ENCODE results near the gene NCOA1. TPM values are rescaled to one million over a fixed set of nuclear protein-coding genes. Genes with fewer than 3 reads are reported as not detected.

The NCOA1 gene
- total RNA-seq, 1 donor from 2014 or later = 46.9 TPM

DNA sequence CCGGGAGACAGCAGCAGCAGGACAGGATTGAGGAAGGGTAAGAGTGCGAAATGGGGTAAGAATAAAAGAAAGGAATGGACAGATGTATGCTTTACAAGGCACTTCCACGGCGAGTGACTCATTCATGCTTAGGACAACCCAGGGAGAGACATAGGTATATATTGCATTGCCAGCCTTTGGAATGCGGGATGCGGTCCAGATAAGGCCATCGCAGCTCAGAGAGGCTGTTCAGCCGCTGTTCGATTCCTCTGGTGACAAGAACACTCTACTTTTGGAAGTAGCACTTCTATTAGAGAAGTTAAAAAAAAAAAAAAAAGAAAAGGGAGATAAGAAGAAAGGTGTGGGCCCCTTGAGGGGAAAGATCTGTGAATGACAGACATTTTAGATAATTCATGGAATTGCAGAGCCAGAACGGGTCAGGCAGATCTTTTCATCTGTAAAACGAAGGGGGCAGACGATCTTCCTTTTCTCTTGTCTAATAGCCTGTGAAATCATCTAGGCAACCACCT, 819 bp upstream of the NCOA1 start:
- intact Hi-C loops (cut with DNase I) = no loop called here
- no peaks in the 10 kb centered on the region for H3K36me3 ChIP-seq
- ATAC-seq = peak; percentile 1
- peaks cover 27% of the 10 kb centered on the region for H3K4me1 ChIP-seq
- H3K4me3 ChIP-seq = peak overlapping the region; percentile 58
- H3K27me3 ChIP-seq = no peaks in the 10 kb centered on the region
- no peak for TF ChIP-seq CTCF (IDR thresholded peaks at IDR 0.05)
- DNase-seq = no peak
- peak overlapping the region; percentile 93 for H3K27ac ChIP-seq
- no peaks in the 10 kb centered on the region for H3K9me3 ChIP-seq

DNA sequence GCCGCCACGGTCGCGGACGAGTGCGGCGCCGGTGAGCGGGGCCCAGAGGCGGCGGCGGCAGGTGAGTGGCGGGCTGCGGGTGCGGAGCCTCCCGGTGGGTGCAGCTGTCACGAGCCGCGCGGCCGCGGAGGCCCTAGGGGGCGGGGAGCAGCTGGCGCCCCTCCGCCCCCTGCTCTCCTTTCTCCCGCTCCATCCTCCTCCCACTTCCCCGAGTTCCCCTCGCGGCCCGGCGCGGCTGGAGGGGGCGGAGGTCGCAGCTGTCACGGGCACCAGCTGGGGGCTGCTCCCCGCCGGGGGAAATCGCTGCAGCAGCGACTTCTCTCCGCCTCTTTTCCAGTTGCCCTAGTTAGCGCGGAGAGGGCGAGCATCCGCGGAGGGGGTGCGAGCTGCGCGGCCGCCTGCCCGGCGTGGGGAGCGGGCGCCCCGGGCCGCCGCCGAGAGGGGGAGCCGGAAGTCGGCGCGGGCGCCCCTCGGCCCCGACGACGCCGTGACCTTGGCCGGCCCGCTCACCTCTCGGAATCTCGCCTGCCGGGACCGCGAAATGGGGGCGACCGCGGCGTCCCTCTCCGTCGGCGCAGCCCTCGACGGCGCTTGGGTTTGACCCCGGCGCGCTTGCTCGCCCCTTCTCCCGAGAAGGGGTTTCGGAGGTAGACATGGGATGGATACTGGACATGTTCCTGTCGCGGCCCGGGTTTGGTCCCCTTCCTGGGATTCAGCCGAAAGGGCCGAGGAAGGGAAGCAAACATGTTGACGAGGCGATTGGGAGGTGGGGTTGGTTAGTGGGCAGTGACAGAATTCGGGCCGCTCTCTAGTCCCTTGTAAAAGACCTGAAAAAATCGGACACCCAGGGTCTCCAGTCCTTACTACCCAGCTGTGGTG, 727 bp downstream of the NCOA1 start:
- intact Hi-C loops (cut with DNase I) = no loop called here
- TF ChIP-seq CTCF (IDR thresholded peaks at IDR 0.05) = no peak
- Histone ChIP-seq H3K27me3 (no peaks in the 10 kb centered on the region), H3K36me3 (no peaks in the 10 kb centered on the region), H3K27ac (peak overlapping the region; percentile 84), H3K4me1 (peaks cover 27% of the 10 kb centered on the region), H3K9me3 (no peaks in the 10 kb centered on the region), H3K4me3 (peak overlapping the region; percentile 73)
- DNase-seq (peak; percentile 81), ATAC-seq (peak; percentile 48)

- intact Hi-C loops (cut with DNase I) = no loop called here
Measured at GRCh38 chr2:24492421-24493279, 1.6 kb downstream of the NCOA1 start.

GRCh38 chr2:24493713-24494112, 2.7 kb downstream of the NCOA1 start:
- Histone ChIP-seq H3K27me3 (no peaks in the 10 kb centered on the region), H3K9me3 (no peaks in the 10 kb centered on the region), H3K4me1 (peaks cover 27% of the 10 kb centered on the region), H3K4me3 (peak overlapping the region; percentile 73), H3K27ac (no peak overlapping the region), H3K36me3 (no peaks in the 10 kb centered on the region)
- intact Hi-C loops (cut with DNase I) = no loop called here
- DNase-seq = no peak
- TF ChIP-seq CTCF (IDR thresholded peaks at IDR 0.05) = no peak
- no peak for ATAC-seq

More at GRCh38 chr2:24492421-24493279, 1.6 kb downstream of the NCOA1 start:
- H3K27ac ChIP-seq = peak overlapping the region; percentile 84
- ATAC-seq = no peak
- no peaks in the 10 kb centered on the region for H3K27me3 ChIP-seq
- peaks cover 27% of the 10 kb centered on the region for H3K4me1 ChIP-seq
- no peak for DNase-seq
- no peaks in the 10 kb centered on the region for H3K36me3 ChIP-seq
- no peak for TF ChIP-seq CTCF (IDR thresholded peaks at IDR 0.05)
- peak overlapping the region; percentile 73 for H3K4me3 ChIP-seq
- no peaks in the 10 kb centered on the region for H3K9me3 ChIP-seq

GRCh38 chr2:24494410-24494809, 3.4 kb downstream of the NCOA1 start:
- no peak overlapping the region for H3K27ac ChIP-seq
- H3K9me3 ChIP-seq = no peaks in the 10 kb centered on the region
- intact Hi-C loops (cut with DNase I) = no loop called here
- no peaks in the 10 kb centered on the region for H3K27me3 ChIP-seq
- TF ChIP-seq CTCF (IDR thresholded peaks at IDR 0.05) = no peak
- H3K36me3 ChIP-seq = no peaks in the 10 kb centered on the region
- H3K4me3 ChIP-seq = no peak overlapping the region
- peaks cover 28% of the 10 kb centered on the region for H3K4me1 ChIP-seq
- no peak for ATAC-seq
- no peak for DNase-seq
